Stimulated activated CD8-positive, alpha-beta memory T cell treated with anti-CD3 and anti-CD28 coated beads, Interleukin-7, amount 100 ng/mL, for 1 hour (primary cell): Measurements from ENCODE around the gene MARK3.
A peak's percentile ranks its signal among the peaks of the same experiment; 100 is the strongest.
"Not testable (repeated sequence)": the region's sequence is repeated elsewhere in the genome, so short reads cannot be mapped to it uniquely, and the experiment has no call there.

Experiments
- DNase-seq, 2 donors: peaks; one replicate each; pipeline ENCODE4 v3.0.0-alpha.2; 2020; ENCODE audit warnings: low read depth in 2 of 2

The MARK3 gene

GRCh38 chr14:103512180-103512579 lies 127.0 kb downstream of the MARK3 start:
- not testable (repeated sequence) for DNase-seq

DNA sequence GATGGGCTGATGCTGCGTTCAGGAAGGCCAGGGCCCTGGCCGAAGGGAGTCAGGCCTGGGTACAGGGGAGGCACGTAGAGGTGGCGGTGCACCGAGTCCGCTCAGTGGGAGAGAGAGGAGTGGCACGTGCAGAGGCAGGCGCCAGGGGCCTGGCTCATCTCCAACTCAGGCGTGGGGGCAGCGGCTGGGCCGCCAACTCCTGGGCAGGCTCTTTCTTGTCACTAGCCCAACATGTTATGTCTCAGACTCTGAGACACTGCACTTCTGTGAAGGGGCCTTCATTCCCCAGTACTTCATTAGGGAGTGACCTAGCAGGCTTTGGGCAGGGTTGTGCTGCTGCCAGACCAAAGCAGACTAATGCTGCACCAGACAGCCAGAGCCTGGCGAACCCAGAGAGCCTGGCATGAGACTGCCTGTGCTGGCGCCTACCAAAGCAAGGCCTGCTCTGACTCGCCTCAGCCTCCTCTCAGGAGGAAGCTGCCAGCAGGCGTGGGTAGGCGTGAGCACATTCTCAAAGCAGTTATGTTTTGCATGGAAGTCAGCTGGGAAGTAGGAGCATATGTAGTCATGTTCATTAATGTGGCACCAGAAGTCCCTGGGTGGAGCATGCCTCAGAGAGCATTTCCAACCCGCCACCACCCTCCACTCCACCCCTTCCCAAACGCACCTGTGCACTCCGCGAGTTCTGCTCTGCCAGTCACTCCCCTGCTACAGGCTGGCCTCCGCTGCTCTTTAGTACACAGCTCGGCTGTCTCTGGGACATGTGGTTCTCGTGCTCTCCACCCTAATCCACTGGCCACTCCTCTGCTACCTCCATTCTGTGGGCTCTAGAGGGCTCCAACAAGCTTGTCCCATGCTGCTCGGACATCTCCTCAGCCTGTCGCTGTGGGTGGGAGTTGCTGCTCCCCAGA lies 127.7 kb downstream of the MARK3 start:
- DNase-seq: no peak

GRCh38 chr14:103514596-103515421 lies 129.6 kb downstream of the MARK3 start:
- no peak for DNase-seq

- no peak for DNase-seq
Measured at GRCh38 chr14:103516426-103517173, 131.4 kb downstream of the MARK3 start.

DNA sequence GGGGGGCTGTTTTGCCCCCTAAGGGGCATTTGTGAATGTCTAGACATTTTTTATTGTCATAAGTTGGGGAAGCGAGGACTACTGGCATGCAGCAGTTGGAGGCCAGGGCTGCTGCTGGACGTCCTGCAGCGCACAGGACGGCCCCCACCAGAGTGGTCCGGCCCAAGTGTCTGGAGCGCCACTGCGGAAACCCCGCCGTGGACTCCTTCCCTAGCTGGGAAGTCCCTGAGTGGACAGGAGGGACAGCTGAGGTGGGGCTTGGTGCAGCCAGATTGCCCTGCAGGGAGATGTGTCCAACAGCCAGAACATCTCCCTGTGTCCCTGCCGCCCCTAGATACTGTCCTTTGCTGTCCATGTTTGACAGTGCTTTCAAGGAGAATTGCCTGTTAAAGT lies 132.0 kb downstream of the MARK3 start:
- no peak for DNase-seq

- no peak for DNase-seq
Measured at GRCh38 chr14:103517721-103518421, 132.7 kb downstream of the MARK3 start.

- DNase-seq: peak in 1 of 2 donors; percentile 48
Measured at GRCh38 chr14:103518422-103519042, 133.3 kb downstream of the MARK3 start.

DNA sequence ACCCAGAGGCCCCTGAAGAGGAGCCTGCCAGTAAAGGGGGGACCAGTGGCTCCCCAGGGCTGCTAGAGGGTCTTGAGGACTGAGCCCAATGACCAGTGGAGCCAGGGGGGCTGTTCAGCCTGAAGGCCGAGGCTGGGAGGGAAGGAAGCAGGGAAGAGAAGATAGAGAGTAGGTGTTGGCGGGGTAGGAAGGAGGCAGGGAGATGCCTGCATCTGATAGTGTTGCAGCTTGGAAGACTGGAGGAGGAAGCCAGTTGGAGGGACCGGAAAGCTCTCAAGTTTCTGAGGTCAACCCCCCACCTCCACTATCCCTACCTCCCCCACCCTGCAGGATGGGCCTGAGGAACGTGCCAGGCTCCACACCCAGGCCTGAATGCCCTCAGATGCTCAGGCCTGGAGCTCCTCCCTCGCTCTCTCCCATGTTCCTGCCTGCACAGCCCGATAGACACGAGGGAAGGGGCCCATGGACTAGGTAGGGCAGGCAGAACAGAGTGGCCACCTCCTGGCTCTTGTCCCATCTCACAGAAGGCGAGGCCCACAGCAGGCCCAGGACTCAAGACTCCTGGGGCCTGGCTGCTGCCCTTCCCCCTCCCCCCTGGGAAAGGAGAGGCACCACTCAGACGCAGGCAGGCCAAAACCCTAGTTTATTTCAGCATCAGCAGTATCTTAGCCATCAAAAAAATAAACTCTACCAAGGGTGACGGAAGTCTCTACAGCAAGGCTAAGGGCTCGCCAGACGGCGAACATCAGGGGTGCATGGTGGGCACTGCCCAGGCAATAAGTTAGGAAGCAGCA lies 134.0 kb downstream of the MARK3 start:
- DNase-seq: no peak

DNA sequence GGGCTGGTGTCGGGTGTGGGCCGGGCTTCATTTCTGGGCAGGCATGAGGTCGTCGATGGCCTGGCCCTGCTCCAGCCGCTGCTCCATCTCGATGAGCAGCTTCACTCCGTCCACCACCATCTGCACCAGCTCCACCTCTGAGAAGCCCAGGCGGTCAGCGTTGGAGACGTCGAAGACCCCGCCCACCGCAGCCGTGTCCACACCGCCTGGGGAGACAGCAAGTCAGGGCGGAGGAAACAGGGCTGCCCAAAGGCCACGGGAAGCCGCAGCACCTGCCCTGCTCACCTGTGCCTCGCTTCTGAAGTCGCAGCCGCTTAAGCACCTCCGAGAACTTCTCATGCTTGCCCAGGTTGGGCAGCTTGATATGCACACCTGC lies 134.6 kb downstream of the MARK3 start:
- DNase-seq: no peak

- no peak for DNase-seq
Measured at GRCh38 chr14:103520269-103520656, 135.0 kb downstream of the MARK3 start.

- peak; percentile 21 to 38 for DNase-seq
Measured at GRCh38 chr14:103520657-103521437, 135.6 kb downstream of the MARK3 start.

- no peak for DNase-seq
Measured at GRCh38 chr14:103521438-103521950, 136.3 kb downstream of the MARK3 start.

DNA sequence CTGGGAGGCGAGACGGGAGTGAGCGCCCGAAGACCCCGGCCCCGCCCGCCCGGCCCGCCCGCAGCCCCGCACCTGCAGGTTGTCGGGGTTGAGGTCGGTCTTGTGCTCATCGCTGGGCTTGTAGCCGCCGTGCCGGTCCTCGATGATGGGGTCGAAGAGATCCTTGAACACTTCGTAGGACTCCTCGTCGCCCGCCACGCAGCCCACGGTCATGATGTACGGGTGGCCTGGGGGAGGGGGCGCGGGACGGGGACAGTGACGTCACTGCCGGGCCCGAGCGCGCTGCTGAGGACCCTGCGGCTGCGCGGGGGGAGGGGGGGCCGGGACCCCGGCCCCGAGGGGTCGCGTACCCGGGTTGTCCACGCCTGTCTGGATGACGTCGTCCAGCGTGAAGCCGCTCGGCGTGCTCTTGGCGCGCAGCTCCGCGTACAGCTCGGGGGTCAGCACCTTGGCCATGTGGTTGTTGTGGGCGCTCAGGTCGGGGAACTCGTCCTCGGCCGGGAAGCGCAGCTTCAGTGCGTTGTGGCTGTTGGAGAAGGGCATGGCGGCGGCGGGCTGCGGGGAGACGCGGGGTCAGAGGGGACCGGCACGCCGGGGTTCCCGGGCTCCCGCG lies 136.8 kb downstream of the MARK3 start:
- DNase-seq: no peak

GRCh38 chr14:103522649-103523574 lies 137.7 kb downstream of the MARK3 start, which contains the start of gene CKB:
Gene CKB (minus strand): TSS chr14:103522830. CDS start chr14:103522493, 337 bp downstream.
- no peak for DNase-seq

DNA sequence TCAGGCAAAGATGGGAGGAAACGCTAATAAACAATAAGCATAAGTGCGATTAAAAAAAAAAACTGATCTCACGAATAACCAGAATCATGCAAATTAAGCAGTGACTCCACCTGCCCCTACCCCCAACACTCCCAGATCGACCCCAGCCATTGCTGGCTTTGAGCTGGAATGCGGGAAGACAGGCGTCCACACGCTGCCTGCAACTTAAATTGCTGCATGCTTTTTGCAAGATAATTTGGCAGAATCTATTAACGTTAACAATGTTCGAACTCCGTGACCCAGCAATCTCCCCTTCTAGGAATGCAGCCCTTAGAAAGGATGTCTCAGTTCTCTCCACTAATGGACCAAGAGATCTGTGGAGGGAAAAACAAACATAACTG lies 138.3 kb downstream of the MARK3 start:
- no peak for DNase-seq

DNA sequence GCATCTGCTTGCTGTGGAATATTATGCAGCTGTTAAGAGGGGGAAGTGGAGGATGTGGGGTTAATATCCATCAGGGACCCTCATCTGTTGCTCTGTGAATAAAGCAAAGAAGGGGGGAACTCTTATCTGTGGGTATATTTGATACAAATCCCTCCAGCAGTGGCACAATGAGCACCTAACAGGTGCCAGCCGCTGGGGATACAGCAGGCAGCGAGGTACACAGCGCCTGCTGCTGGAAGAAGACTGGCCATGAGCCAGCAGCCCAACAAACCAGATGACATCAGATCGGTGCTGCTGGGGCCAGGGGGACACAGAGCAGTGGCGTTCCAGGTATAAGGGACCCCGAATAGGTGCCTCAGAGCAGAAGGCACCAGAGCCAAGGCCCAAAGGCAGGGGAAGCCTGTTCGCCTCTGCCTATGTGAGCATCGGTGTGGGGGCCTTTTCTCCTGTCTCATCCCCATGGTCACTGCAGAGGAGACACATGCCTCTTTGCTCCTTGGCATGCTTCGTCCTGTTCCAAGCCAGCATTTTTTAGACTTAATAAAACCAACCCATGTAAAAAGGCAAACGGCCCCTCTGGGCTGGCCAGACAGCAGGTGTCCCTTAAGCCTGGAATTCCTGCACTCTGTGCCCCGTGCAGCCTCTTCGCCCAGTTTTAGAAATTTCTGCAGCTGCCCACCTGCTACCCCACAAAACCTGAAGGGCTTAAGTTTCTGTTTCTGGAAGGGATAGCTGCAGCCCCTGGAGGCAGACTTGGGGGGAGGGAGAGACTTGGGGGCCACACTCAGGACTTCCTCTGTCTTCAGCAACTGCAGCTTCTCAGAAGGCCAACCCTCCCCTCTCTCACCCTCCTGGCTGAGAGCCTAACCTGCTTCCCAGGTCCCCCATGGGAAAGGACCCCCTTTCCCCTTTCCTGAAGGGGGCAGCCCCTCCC lies 139.1 kb downstream of the MARK3 start:
- DNase-seq: no peak
